ENCODE data around the gene SPIRE1.

The SPIRE1 gene

GRCh38 chr18:12599543-12599942 lies 58.4 kb downstream of the SPIRE1 start:
- TF ChIP-seq POLR2A (IDR thresholded peaks at IDR 0.05; ENCODE audit: low read depth, low read length) = no peak
- no peak for DNase-seq (ENCODE audit: insufficient read length, low spot score)
- FAIRE-seq = no peak

- FAIRE-seq = peak; percentile 74
- no peak for DNase-seq (ENCODE audit: insufficient read length, low spot score)
- no peak for TF ChIP-seq POLR2A (IDR thresholded peaks at IDR 0.05; ENCODE audit: low read depth, low read length)
Measured at GRCh38 chr18:12598181-12598930, 59.6 kb downstream of the SPIRE1 start.

- DNase-seq (ENCODE audit: insufficient read length, low spot score) (peak; percentile 53), FAIRE-seq (peak; percentile 91)
- TF ChIP-seq POLR2A (IDR thresholded peaks at IDR 0.05; ENCODE audit: low read depth, low read length) = no peak
Measured at GRCh38 chr18:12597760-12598159, 60.1 kb downstream of the SPIRE1 start.

- FAIRE-seq (no peak), DNase-seq (ENCODE audit: insufficient read length, low spot score) (no peak)
- no peak for TF ChIP-seq POLR2A (IDR thresholded peaks at IDR 0.05; ENCODE audit: low read depth, low read length)
Measured at GRCh38 chr18:12595571-12596255, 62.2 kb downstream of the SPIRE1 start.

- TF ChIP-seq POLR2A (IDR thresholded peaks at IDR 0.05; ENCODE audit: low read depth, low read length) = no peak
- DNase-seq (ENCODE audit: insufficient read length, low spot score) = no peak
- FAIRE-seq = no peak
Measured at GRCh38 chr18:12593866-12594265, 64.0 kb downstream of the SPIRE1 start.

- TF ChIP-seq POLR2A (IDR thresholded peaks at IDR 0.05; ENCODE audit: low read depth, low read length) = no peak
- no peak for DNase-seq (ENCODE audit: insufficient read length, low spot score)
- FAIRE-seq = no peak
Measured at GRCh38 chr18:12592597-12593127, 65.2 kb downstream of the SPIRE1 start.

- FAIRE-seq (peak; percentile 41), DNase-seq (ENCODE audit: insufficient read length, low spot score) (no peak)
- no peak for TF ChIP-seq POLR2A (IDR thresholded peaks at IDR 0.05; ENCODE audit: low read depth, low read length)
Measured at GRCh38 chr18:12589448-12589847, 68.5 kb downstream of the SPIRE1 start.

GRCh38 chr18:12586956-12587355 lies 71.0 kb downstream of the SPIRE1 start:
- peak; percentile 55 for FAIRE-seq
- TF ChIP-seq POLR2A (IDR thresholded peaks at IDR 0.05; ENCODE audit: low read depth, low read length) = no peak
- no peak for DNase-seq (ENCODE audit: insufficient read length, low spot score)

- FAIRE-seq = no peak
- DNase-seq (ENCODE audit: insufficient read length, low spot score) = no peak
Measured at GRCh38 chr18:12585218-12585617, 72.7 kb downstream of the SPIRE1 start.

GRCh38 chr18:12580630-12581342 lies 77.1 kb downstream of the SPIRE1 start:
- DNase-seq (ENCODE audit: insufficient read length, low spot score) (no peak), FAIRE-seq (no peak)
- no peak for TF ChIP-seq POLR2A (IDR thresholded peaks at IDR 0.05; ENCODE audit: low read depth, low read length)

More at GRCh38 chr18:12585218-12585617, 72.7 kb downstream of the SPIRE1 start:
- no peak for TF ChIP-seq POLR2A (IDR thresholded peaks at IDR 0.05; ENCODE audit: low read depth, low read length)

- FAIRE-seq (peak; percentile 20), DNase-seq (ENCODE audit: insufficient read length, low spot score) (no peak)
- TF ChIP-seq POLR2A (IDR thresholded peaks at IDR 0.05; ENCODE audit: low read depth, low read length) = no peak
Measured at GRCh38 chr18:12579775-12580174, 78.1 kb downstream of the SPIRE1 start.

- no peak for DNase-seq (ENCODE audit: insufficient read length, low spot score)
- FAIRE-seq = no peak
- no peak for TF ChIP-seq POLR2A (IDR thresholded peaks at IDR 0.05; ENCODE audit: low read depth, low read length)
Measured at GRCh38 chr18:12577848-12578247, 80.1 kb downstream of the SPIRE1 start.

GRCh38 chr18:12574494-12575185 lies 83.3 kb downstream of the SPIRE1 start:
- no peak for TF ChIP-seq POLR2A (IDR thresholded peaks at IDR 0.05; ENCODE audit: low read depth, low read length)
- peak; percentile 75 for FAIRE-seq
- DNase-seq (ENCODE audit: insufficient read length, low spot score) = no peak
